GM23338 (cell line): Measurements from ENCODE around the gene PTGER2. TPM values are rescaled to one million over a fixed set of nuclear protein-coding genes. Genes with fewer than 3 reads are reported as not detected.

Experiments
- ATAC-seq: fragments of 200-7000 bp; cut with Tn5 transposase; 3 replicates; pipeline ENCODE4 v1.9.1; 2020
- DNase-seq: peaks from one replicate; pipeline ENCODE4 v3.0.0-alpha.2; 2015; ENCODE audit warnings: low spot score
- H2AFZ ChIP-seq: fragments of 200-600 bp; sonication (generic); 2 replicates; pipeline ENCODE4 v1.8.0; 2016; ENCODE audit warnings: antibody characterized with exemption, mild to moderate bottlenecking, moderate library complexity
- H3F3A ChIP-seq: fragments of 200-600 bp; sonication (generic); replicated peaks from 2 replicates; pipeline ENCODE4 v1.8.0; 2017; ENCODE audit warnings: antibody characterized with exemption, mixed run types, low read depth
- H3K27ac ChIP-seq: fragments of 200-600 bp; sonication (generic); 2 replicates; pipeline ENCODE4 v1.6.1; 2016; ENCODE audit warnings: low read depth
- H3K27me3 ChIP-seq: fragments of 200-600 bp; sonication (generic); 2 replicates; pipeline ENCODE4 v1.8.0; 2016; ENCODE audit warnings: mild to moderate bottlenecking, mixed run types, moderate library complexity; ENCODE audit not compliant: insufficient read depth
- H3K36me3 ChIP-seq: fragments of 200-600 bp; sonication (generic); 2 replicates; pipeline ENCODE4 v1.8.0; 2016; ENCODE audit warnings: mild to moderate bottlenecking; ENCODE audit not compliant: insufficient read depth
- H3K4me1 ChIP-seq: fragments of 200-600 bp; sonication (generic); 2 replicates; pipeline ENCODE4 v1.8.0; 2016; ENCODE audit warnings: mild to moderate bottlenecking, moderate library complexity; ENCODE audit not compliant: insufficient read depth
- H3K4me2 ChIP-seq: fragments of 200-600 bp; sonication (generic); 2 replicates; pipeline ENCODE4 v1.7.1; 2017; ENCODE audit warnings: mixed run types
- H3K4me3 ChIP-seq: fragments of 200-600 bp; sonication (generic); 2 replicates; pipeline ENCODE4 v1.6.1; 2016; ENCODE audit warnings: mixed run types
- H3K79me2 ChIP-seq: fragments of 200-600 bp; sonication (generic); replicated peaks from 2 replicates; pipeline ENCODE4 v1.8.0; 2017; ENCODE audit warnings: mild to moderate bottlenecking; ENCODE audit not compliant: insufficient read depth
- H3K9me2 ChIP-seq: fragments of 200-600 bp; sonication (generic); 2 replicates; pipeline ENCODE4 v1.8.0; 2017; ENCODE audit not compliant: insufficient read depth
- H4K20me1 ChIP-seq: fragments of 200-600 bp; sonication (generic); replicated peaks from 2 replicates; pipeline ENCODE4 v1.8.0; 2017; ENCODE audit warnings: mild to moderate bottlenecking; ENCODE audit not compliant: insufficient read depth
- H3K27ac Mint-ChIP-seq: 2 replicates; pipeline ENCODE4 v1.8.0; 2020; ENCODE audit warnings: inconsistent platforms, mild to moderate bottlenecking, moderate library complexity, mixed read lengths
- H3K27me3 Mint-ChIP-seq: 3 replicates; pipeline ENCODE4 v1.8.0; 2022; ENCODE audit warnings: low read depth, mild to moderate bottlenecking, moderate library complexity, mixed read lengths, inconsistent platforms; ENCODE audit not compliant: insufficient read depth, poor library complexity
- H3K36me3 Mint-ChIP-seq: 3 replicates; pipeline ENCODE4 v1.8.0; 2021; ENCODE audit warnings: low read depth, mild to moderate bottlenecking, inconsistent platforms, moderate library complexity, mixed read lengths
- H3K4me1 Mint-ChIP-seq: 3 replicates; pipeline ENCODE4 v1.8.0; 2020; ENCODE audit warnings: mild to moderate bottlenecking, inconsistent platforms, mixed read lengths
- H3K4me3 Mint-ChIP-seq: 3 replicates; pipeline ENCODE4 v1.8.0; 2021; ENCODE audit warnings: moderate library complexity, mild to moderate bottlenecking, inconsistent platforms, mixed read lengths
- H3K9me3 Mint-ChIP-seq: 3 replicates; pipeline ENCODE4 v1.8.0; 2020; ENCODE audit warnings: moderate library complexity, mild to moderate bottlenecking, inconsistent platforms, mixed read lengths
- CREB1 ChIP-seq: fragments of 250-450 bp; sonication (Bioruptor Pico); IDR thresholded peaks from 2 replicates; pipeline ENCODE4 v1.5.0; 2020; ENCODE audit warnings: low read depth, mild to moderate bottlenecking, moderate library complexity
- ETS1 ChIP-seq: IDR thresholded peaks from 2 replicates; pipeline ENCODE4 v1.6.1; 2016; ENCODE audit warnings: antibody characterized with exemption
- EZH2 ChIP-seq: fragments of 200-600 bp; sonication (generic); IDR thresholded peaks from one replicate; pipeline ENCODE4 v1.8.0; 2017; ENCODE audit warnings: antibody characterized with exemption, mild to moderate bottlenecking, low read depth; ENCODE audit not compliant: unreplicated experiment
- EZH2phosphoT487 ChIP-seq: fragments of 200-600 bp; sonication (generic); IDR thresholded peaks from one replicate; pipeline ENCODE4 v1.8.1; 2018; ENCODE audit warnings: antibody characterized with exemption; ENCODE audit not compliant: unreplicated experiment
- JUNB ChIP-seq: IDR thresholded peaks from one replicate; pipeline ENCODE4 v1.6.1; 2016; ENCODE audit warnings: antibody characterized with exemption; ENCODE audit not compliant: unreplicated experiment
- NANOG ChIP-seq: IDR thresholded peaks from 2 replicates; pipeline ENCODE4 v1.6.1; 2016; ENCODE audit warnings: antibody characterized with exemption, borderline replicate concordance
- POLR2AphosphoS5 ChIP-seq: IDR thresholded peaks from 2 replicates; pipeline ENCODE4 v1.6.1; 2016; ENCODE audit warnings: antibody characterized with exemption, low read depth
- STAT1 ChIP-seq: IDR thresholded peaks from one replicate; pipeline ENCODE4 v1.6.1; 2016; ENCODE audit warnings: antibody characterized with exemption; ENCODE audit not compliant: unreplicated experiment
- ZNF114 ChIP-seq: fragments of 250-450 bp; sonication (Bioruptor Pico); IDR thresholded peaks from 2 replicates; pipeline ENCODE4 v1.5.0; 2020; ENCODE audit warnings: mild to moderate bottlenecking, moderate library complexity
- ZNF331 ChIP-seq: fragments of 250-450 bp; sonication (Bioruptor Pico); IDR thresholded peaks from 2 replicates; pipeline ENCODE4 v1.5.0; 2020; ENCODE audit warnings: low read depth, mild to moderate bottlenecking, moderate library complexity
- ZNF462 ChIP-seq: fragments of 250-450 bp; sonication (Bioruptor Pico); IDR thresholded peaks from 2 replicates; pipeline ENCODE4 v1.5.0; 2020; ENCODE audit warnings: mild to moderate bottlenecking, moderate library complexity
- polyA plus RNA-seq: library from polyadenylated mRNA; unstranded; fragments of >200 nt; fragmentation: Nextera tagmentation; extraction: Ambion mirVana; gene quantifications from 2 replicates; pipeline ENCODE4 v1.2.1, GENCODE V29; 2016
- total RNA-seq: library from RNA; depleted of rRNA; stranded (reverse); fragments of >200 nt; shearing (Covaris generic); gene quantifications from 2 replicates; pipeline ENCODE4 v1.2.3, GENCODE V29; 2014
- TF ChIP-seq, protein P1 (sequence below), 2 experiments: fragments of 200-600 bp in 1 of 2; sonication (generic) in 1 of 2; conservative IDR thresholded peaks; 2 replicates each; pipeline versions ENCODE4 v1.5.1 to v1.6.1; 2016 to 2017; ENCODE audit warnings: antibody characterized with exemption in 2 of 2, low read depth in 2 of 2, mild to moderate bottlenecking in 2 of 2, moderate library complexity in 1 of 2
- TF ChIP-seq, protein P2 (sequence below): IDR thresholded peaks from one replicate; pipeline ENCODE4 v1.6.1; 2018; ENCODE audit warnings: antibody characterized with exemption; ENCODE audit not compliant: unreplicated experiment

Gene PTGER2
- total and polyA plus RNA-seq, 2 experiments from 2014 or later: 1.3 TPM

DNA sequence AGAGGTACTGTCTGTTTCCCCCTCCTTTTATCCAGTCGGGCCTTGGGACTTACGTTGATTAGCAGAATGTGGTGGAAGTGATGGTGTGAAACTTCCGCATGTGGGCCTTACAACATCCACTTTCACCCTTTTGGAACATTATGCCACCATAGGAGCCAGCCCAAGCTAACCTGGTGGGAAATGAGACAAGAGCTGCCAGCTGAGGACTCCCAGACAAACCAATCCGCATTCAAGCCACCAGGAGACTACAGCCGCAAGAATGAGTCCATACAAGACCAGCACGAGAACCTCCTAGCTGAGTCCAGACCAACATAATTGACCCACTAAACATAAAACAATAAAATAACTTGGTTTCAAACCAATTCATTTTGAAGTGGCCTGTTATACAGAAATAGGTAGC is 9.1 kb upstream of the PTGER2 start:
- Histone ChIP-seq H3K79me2 (no peaks in the 10 kb centered on the region), H3F3A (no peaks in the 10 kb centered on the region), H3K27ac (no peak overlapping the region), H3K36me3 (no peaks in the 10 kb centered on the region), H3K27me3 (no peaks in the 10 kb centered on the region), H2AFZ (no peak overlapping the region), H3K4me2 (no peak overlapping the region), H4K20me1 (no peaks in the 10 kb centered on the region), H3K4me3 (no peak overlapping the region), H3K9me2 (no peaks in the 10 kb centered on the region), H3K4me1 (no peaks in the 10 kb centered on the region)
- H3K4me1 Mint-ChIP-seq: peaks cover 5% of the 10 kb centered on the region; the same call in 2 of the 3 replicates
- DNase-seq (no peak), ATAC-seq (no peak)
- H3K9me3 Mint-ChIP-seq: no peaks in the 10 kb centered on the region
- H3K36me3 Mint-ChIP-seq: no peaks in the 10 kb centered on the region
- no peak overlapping the region for H3K27ac Mint-ChIP-seq
- H3K4me3 Mint-ChIP-seq: no peak overlapping the region
- no peaks in the 10 kb centered on the region for H3K27me3 Mint-ChIP-seq
- TF ChIP-seq ZNF462 (CRISPR knock-in tag): no peak
- TF ChIP-seq EZH2: no peak
- no peak for TF ChIP-seq ZNF331 (CRISPR knock-in tag)
- no peak for TF ChIP-seq JUNB
- no peak for TF ChIP-seq CREB1 (CRISPR knock-in tag)
- TF ChIP-seq STAT1: no peak
- no peak for TF ChIP-seq ZNF114 (CRISPR knock-in tag)
- TF ChIP-seq, protein P1, sequence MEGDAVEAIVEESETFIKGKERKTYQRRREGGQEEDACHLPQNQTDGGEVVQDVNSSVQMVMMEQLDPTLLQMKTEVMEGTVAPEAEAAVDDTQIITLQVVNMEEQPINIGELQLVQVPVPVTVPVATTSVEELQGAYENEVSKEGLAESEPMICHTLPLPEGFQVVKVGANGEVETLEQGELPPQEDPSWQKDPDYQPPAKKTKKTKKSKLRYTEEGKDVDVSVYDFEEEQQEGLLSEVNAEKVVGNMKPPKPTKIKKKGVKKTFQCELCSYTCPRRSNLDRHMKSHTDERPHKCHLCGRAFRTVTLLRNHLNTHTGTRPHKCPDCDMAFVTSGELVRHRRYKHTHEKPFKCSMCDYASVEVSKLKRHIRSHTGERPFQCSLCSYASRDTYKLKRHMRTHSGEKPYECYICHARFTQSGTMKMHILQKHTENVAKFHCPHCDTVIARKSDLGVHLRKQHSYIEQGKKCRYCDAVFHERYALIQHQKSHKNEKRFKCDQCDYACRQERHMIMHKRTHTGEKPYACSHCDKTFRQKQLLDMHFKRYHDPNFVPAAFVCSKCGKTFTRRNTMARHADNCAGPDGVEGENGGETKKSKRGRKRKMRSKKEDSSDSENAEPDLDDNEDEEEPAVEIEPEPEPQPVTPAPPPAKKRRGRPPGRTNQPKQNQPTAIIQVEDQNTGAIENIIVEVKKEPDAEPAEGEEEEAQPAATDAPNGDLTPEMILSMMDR (conservative IDR thresholded peaks at IDR 0.05; ENCODE audit: low read depth in 2 of 2): no peak
- TF ChIP-seq, protein P2, sequence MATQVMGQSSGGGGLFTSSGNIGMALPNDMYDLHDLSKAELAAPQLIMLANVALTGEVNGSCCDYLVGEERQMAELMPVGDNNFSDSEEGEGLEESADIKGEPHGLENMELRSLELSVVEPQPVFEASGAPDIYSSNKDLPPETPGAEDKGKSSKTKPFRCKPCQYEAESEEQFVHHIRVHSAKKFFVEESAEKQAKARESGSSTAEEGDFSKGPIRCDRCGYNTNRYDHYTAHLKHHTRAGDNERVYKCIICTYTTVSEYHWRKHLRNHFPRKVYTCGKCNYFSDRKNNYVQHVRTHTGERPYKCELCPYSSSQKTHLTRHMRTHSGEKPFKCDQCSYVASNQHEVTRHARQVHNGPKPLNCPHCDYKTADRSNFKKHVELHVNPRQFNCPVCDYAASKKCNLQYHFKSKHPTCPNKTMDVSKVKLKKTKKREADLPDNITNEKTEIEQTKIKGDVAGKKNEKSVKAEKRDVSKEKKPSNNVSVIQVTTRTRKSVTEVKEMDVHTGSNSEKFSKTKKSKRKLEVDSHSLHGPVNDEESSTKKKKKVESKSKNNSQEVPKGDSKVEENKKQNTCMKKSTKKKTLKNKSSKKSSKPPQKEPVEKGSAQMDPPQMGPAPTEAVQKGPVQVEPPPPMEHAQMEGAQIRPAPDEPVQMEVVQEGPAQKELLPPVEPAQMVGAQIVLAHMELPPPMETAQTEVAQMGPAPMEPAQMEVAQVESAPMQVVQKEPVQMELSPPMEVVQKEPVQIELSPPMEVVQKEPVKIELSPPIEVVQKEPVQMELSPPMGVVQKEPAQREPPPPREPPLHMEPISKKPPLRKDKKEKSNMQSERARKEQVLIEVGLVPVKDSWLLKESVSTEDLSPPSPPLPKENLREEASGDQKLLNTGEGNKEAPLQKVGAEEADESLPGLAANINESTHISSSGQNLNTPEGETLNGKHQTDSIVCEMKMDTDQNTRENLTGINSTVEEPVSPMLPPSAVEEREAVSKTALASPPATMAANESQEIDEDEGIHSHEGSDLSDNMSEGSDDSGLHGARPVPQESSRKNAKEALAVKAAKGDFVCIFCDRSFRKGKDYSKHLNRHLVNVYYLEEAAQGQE: no peak
- no peak for TF ChIP-seq POLR2AphosphoS5
- TF ChIP-seq EZH2phosphoT487: no peak
- TF ChIP-seq NANOG: no peak
- no peak for TF ChIP-seq ETS1
